IMR-90 (cell line): ENCODE results near the gene FIBCD1. TPM values are rescaled to one million over a fixed set of nuclear protein-coding genes. Genes with fewer than 3 reads are reported as not detected.

ENCODE experiments used
- polyA plus RNA-seq, 3 experiments: library from polyadenylated mRNA; depleted of rRNA; stranded (reverse); fragments of >200 nt; gene quantifications; 2 replicates each; pipeline ENCODE4 v1.2.3, GENCODE V29; 2012; ENCODE audit warnings: low replicate concordance in 1 of 3
- total RNA-seq: library from RNA; depleted of rRNA; stranded (reverse); fragments of >200 nt; gene quantifications from 2 replicates; pipeline ENCODE4 v1.2.3, GENCODE V29; 2012
- TF ChIP-seq, protein P1 (sequence below): fragments of 150-350 bp; IDR thresholded peaks from 2 replicates; pipeline ENCODE4 v1.6.1; 2016; ENCODE audit warnings: low read depth, mild to moderate bottlenecking, low read length, moderate library complexity, borderline replicate concordance

FIBCD1 gene
- total and polyA plus RNA-seq, 2 of the 4 experiments (the other 2 are of a cell fraction), result 1.1 to 10.1 TPM

DNA sequence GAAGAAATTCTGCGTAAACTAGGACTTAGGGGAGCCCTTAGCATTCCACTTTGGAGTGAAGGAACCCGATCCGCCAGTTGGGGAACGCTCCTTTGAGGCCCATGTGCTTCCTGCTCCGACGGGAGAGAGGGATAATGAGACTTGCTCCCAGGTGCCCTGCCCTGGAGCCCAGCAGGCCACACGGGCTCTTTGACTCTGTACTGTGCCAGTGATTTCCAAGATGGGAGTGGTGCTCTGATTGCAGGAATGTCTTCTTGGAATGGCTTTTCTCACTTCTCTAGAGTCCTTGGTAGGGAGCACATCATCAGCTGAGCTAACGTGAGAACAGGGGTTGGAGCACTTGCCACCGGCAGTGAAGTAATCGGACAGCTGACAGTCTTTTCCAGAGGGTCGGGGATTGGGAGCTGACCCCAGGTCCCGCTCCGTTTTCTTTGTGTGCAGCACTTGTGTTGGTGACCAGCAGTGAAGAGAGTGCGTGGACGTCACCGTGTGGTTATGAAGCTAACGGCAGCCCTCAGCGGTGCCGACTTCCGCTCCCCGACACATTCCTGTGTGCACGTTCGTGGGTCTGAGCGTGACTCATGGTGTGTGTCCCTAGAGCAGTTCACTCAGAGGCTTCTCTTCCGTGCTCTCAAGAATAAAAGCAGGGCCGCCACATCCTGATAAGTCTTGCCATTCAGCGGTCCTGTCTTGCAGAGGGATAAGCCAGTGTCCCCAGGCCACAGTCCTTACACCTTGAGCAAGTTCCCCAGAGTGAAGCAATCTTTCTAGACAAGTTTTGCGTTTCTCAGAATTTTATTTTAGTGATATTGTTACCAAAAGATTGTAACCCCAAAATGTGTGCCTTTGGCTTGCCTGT lies 78.4 kb downstream of the FIBCD1 start (continued):
- TF ChIP-seq, protein P1, sequence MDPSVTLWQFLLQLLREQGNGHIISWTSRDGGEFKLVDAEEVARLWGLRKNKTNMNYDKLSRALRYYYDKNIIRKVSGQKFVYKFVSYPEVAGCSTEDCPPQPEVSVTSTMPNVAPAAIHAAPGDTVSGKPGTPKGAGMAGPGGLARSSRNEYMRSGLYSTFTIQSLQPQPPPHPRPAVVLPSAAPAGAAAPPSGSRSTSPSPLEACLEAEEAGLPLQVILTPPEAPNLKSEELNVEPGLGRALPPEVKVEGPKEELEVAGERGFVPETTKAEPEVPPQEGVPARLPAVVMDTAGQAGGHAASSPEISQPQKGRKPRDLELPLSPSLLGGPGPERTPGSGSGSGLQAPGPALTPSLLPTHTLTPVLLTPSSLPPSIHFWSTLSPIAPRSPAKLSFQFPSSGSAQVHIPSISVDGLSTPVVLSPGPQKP, result no peak
